ENCODE data around the gene LCN2.
"Not testable (repeated sequence)": the region's sequence is repeated elsewhere in the genome, so short reads cannot be mapped to it uniquely, and the experiment has no call there.

LCN2 gene

GRCh38 chr9:128149001-128149701 lies at the start of gene LCN2:
Gene LCN2, plus strand, starts transcription at chr9:128149453. Its CDS starts 73 bp downstream, at chr9:128149526.
- no peak for DNase-seq (ENCODE audit: low read depth)

DNA sequence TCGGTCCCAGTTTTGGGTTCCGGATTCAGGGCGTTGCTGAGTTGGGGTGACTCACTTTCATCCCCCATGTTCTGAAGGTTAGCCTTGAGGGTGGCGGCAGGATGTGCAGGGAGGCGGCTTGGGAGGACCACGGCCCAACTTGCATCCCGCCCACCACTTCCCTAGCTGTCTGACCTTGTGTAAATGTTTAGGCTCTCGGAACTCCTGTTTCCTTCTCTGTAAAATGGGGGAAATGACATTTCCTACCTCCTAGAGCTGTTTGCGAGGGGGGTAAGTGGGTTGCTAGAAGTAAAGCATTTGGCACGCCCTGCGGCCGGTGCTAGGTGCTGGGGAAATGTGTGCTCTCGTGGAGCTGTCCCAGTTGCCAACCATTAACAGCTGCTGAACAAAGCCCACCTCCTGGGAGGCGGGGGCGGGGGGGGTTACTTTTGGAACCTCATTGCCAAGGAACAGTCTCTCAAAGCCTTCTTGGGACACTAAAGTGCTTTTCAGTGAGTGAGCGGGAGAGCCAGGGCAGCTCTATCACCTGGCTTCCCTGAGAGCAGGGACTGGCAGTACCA lies 49.2 kb upstream of the LCN2 start:
- no peak for DNase-seq (ENCODE audit: low read depth)

DNA sequence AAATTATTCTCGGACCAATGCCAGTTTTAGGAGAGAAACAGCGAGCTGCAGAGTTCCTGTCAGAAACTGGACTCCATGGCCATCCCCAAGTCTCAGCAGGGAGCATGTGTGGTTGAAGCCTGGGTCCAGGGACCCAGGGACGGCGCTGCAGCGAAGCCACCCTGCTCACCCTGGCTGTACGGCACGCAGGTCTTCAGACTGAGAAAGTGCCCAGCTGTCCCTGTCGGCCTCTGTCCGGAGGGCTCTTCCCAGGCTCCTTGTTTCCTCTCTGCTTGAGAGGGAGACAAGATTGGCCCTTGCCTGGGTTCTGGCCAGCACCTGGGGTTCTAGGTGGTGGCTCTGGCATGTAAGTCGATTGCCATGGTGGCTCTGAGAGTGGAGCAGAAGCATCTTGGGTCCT lies 48.7 kb upstream of the LCN2 start:
- no peak for DNase-seq (ENCODE audit: low read depth)

- DNase-seq (ENCODE audit: low read depth): no peak
Observed at GRCh38 chr9:128101231-128101661, 48.0 kb upstream of the LCN2 start.

GRCh38 chr9:128101690-128102089 lies 47.6 kb upstream of the LCN2 start:
- no peak for DNase-seq (ENCODE audit: low read depth)

DNA sequence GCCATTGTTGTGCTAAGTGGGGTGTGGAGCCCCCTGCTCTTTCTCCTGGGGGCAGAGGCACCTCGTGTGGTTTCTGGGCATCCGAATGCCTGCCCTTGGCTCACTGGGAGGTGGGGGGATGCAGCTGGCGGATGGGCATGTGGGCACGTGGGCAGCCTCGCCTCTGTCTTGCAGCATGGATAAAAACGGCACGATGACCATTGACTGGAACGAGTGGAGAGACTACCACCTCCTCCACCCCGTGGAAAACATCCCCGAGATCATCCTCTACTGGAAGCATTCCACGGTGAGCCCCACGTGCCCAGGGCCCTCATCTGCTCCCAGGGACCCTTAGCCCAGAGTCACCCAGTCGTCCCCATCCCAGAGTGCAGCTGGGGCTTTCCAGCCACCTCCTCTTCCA lies 47.1 kb upstream of the LCN2 start:
- DNase-seq (ENCODE audit: low read depth): no peak

GRCh38 chr9:128102861-128103588 lies 46.2 kb upstream of the LCN2 start:
- no peak for DNase-seq (ENCODE audit: low read depth)

GRCh38 chr9:128103589-128103962 lies 45.7 kb upstream of the LCN2 start:
- no peak for DNase-seq (ENCODE audit: low read depth)

GRCh38 chr9:128104171-128104618 lies 45.1 kb upstream of the LCN2 start:
- no peak for DNase-seq (ENCODE audit: low read depth)

GRCh38 chr9:128105538-128106175 lies 43.6 kb upstream of the LCN2 start:
- DNase-seq (ENCODE audit: low read depth): no peak

DNA sequence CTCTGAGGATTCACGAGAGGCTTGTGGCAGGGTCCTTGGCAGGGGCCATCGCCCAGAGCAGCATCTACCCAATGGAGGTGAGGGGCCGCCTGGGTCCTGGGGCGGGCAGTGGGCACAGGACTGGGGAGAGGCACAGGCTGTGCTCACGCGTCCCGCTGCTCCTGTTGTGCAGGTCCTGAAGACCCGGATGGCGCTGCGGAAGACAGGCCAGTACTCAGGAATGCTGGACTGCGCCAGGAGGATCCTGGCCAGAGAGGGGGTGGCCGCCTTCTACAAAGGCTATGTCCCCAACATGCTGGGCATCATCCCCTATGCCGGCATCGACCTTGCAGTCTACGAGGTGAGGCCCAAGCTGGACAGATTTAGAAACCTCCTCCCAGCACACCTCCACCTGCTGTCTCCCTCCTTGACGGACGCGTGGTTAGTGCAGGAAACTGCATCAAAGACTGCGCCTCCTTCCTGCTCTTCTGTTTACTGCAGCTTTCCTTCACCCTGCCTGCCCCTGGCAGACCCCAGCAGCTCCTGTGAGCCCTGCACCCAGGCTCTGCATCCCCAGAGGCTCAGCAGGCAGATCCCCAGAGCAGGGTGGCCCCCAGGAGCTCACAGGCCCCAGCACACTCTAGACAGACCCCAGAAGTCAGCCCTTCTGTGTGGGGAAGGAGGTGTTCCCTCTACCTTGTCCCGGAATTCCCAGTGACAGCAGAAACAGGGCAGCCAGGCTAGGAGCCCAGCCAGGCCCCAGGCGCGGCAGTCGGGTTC lies 42.9 kb upstream of the LCN2 start:
- DNase-seq (ENCODE audit: low read depth): no peak

GRCh38 chr9:128106940-128107467 lies 42.2 kb upstream of the LCN2 start:
- no peak for DNase-seq (ENCODE audit: low read depth)

DNA sequence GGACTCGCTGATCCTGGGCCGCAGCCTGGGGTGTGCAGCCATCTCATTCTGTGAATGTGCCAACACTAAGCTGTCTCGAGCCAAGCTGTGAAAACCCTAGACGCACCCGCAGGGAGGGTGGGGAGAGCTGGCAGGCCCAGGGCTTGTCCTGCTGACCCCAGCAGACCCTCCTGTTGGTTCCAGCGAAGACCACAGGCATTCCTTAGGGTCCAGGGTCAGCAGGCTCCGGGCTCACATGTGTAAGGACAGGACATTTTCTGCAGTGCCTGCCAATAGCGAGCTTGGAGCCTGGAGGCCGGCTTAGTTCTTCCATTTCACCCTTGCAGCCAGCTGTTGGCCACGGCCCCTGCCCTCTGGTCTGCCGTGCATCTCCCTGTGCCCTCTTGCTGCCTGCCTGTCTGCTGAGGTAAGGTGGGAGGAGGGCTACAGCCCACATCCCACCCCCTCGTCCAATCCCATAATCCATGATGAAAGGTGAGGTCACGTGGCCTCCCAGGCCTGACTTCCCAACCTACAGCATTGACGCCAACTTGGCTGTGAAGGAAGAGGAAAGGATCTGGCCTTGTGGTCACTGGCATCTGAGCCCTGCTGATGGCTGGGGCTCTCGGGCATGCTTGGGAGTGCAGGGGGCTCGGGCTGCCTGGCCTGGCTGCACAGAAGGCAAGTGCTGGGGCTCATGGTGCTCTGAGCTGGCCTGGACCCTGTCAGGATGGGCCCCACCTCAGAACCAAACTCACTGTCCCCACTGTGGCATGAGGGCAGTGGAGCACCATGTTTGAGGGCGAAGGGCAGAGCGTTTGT lies 41.6 kb upstream of the LCN2 start:
- no peak for DNase-seq (ENCODE audit: low read depth)

GRCh38 chr9:128108269-128109049 lies 40.8 kb upstream of the LCN2 start:
- DNase-seq (ENCODE audit: low read depth): no peak

DNA sequence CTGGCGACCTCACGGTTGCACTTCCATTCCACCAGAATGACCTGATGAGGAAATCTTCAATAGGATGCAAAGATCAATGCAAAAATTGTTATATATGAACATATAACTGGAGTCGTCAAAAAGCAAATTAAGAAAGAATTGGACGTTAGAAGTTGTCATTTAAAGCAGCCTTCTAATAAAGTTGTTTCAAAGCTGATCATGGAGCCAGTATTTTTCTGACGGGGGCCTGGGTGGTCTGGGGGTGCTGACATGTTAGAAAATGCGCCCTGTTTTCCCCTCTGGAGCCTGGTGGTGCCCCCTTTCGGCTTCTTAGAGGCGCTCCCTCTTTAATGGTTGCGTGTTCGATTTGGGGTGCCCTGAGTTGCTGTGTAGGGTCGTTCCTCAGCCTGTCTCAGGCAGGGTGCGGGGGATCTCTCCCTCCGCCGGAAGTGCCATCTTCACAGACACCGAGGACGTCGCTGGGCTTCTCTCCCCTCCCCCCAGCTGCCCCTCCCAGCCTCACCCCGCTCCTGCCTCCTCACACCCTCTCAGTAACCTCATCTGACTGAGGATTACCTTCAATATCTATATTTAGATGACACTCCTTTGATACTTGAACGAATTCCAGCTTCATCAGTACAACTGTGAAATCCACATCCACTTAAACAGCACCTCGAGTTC lies 40.1 kb upstream of the LCN2 start:
- DNase-seq (ENCODE audit: low read depth): no peak

DNA sequence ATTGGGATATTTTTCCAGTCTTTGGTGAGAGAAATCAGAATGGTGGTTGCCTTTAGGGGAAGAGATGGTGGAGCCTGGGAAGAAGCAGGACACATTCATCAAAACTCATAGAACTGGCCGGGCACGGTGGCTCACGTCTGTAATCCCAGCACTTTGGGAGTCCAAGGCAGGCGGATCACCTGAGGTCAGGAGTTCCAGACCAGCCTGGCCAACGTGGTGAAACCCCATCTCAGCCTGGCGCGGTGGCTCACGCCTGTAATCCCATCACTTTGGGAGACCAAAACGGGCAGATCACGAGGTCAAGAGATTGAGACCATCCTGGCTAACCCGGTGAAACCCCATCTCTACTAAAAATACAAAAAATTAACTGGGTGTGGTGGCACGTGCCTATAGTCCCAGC lies 37.5 kb upstream of the LCN2 start:
- DNase-seq (ENCODE audit: low read depth): not testable (repeated sequence)

GRCh38 chr9:128113526-128114325 lies 35.5 kb upstream of the LCN2 start:
- DNase-seq (ENCODE audit: low read depth): no peak

DNA sequence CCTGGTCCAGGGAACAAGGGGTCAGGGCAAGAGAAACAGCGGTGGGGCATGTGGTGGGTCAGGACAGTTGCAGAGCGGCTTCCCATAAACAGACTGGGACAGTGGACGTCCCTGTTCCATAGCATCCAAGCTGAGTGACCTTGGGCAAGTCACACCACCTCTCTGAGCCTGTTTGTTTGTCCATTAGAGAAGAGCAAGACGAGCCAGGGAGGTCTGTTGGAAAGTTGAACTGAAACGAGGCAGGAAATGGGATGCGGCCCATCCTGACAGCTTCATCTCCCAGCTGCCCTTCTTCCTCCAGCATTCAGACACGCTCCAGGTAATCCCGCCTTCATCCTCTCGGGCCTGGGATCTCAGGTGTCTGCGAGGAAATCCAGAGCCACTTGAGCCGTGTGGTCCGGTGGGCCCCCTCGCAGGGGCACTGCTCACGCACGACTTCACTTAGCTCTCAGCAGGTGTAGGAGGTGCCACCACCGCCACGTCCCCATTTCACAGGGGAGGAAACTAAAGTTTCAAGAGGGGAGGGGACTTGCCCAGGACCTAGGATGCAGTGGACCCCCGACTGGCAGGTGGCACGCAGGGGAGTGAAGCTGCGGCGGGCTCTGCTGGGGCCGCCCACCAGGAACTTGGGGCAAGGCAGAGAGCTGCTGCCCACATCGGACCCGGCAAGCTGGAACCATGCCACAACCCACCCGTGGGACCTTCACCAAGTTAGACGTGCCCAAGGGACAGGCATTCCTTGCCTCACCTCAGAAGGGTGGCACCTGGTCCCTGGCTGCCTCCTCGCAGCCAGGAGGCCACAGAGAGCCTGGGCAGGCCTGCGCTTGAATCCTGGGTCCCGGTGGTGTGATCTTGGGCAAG lies 34.7 kb upstream of the LCN2 start:
- no peak for DNase-seq (ENCODE audit: low read depth)
